ENCODE data around the gene PTPRM. TPM values are rescaled to one million over a fixed set of nuclear protein-coding genes. Genes with fewer than 3 reads are reported as not detected.
A peak's percentile ranks its signal among the peaks of the same experiment; 100 is the strongest.

Gene PTPRM
- polyA plus RNA-seq, 2 of the 4 experiments (the other 2 are of a cell fraction) = 44.5 to 199 TPM

DNA sequence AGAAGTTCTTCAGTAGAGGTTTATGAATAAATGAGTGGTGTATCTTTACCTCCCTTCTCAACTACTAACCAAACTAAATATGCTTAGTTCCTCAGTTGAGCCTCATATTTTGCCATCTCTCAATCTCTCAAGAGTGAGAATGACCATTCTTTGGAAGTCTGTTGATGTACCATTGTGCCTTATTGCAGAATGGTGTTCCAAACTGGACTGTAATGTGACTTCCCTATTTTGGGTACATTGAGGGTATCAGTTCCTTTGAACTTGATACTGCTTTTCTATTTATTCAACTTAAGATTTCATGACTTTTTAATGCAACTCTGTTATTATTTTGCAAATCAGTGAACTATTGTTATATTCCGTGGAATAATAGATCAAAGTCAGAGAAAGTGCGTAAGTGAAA lies 159.4 kb downstream of the PTPRM start:
- WGBS (ENCODE audit: missing lambda C conversion rate) = 92% methylated on average over 2 of the region's 2 CpGs
- ATAC-seq (no peak), FAIRE-seq (no peak), DNase-seq (ENCODE audit: low read depth in 1 of 2, low spot score in 1 of 2) (no peak)
- Histone ChIP-seq H3K27ac (no peak overlapping the region), H3K4me1 (peaks cover 28% of the 10 kb centered on the region; the same call in 2 of the 3 replicates), H3K4me3 (no peak overlapping the region), H3K9me3 (no peaks in the 10 kb centered on the region), H3K4me2 (no peak overlapping the region)
- no peak for TF ChIP-seq NR3C1 (IDR thresholded peaks at IDR 0.05)
- TF ChIP-seq KDM1A (IDR thresholded peaks at IDR 0.05; ENCODE audit: low read depth) = no peak
- no peak for TF ChIP-seq JUN (IDR thresholded peaks at IDR 0.05)
- TF ChIP-seq TP53 (CRISPR knock-in tag; IDR thresholded peaks at IDR 0.05) = no peak
- TF ChIP-seq NFE2L2 (conservative IDR thresholded peaks at IDR 0.05; ENCODE audit: low read length) = no peak
- TF ChIP-seq RARB (CRISPR knock-in tag; IDR thresholded peaks at IDR 0.05) = no peak
- TF ChIP-seq, protein P1, sequence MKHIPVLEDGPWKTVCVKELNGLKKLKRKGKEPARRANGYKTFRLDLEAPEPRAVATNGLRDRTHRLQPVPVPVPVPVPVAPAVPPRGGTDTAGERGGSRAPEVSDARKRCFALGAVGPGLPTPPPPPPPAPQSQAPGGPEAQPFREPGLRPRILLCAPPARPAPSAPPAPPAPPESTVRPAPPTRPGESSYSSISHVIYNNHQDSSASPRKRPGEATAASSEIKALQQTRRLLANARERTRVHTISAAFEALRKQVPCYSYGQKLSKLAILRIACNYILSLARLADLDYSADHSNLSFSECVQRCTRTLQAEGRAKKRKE (CRISPR knock-in tag; IDR thresholded peaks at IDR 0.05; ENCODE audit: low read depth) = no peak
- POLR2A ChIA-PET = no interaction called here
- CTCF ChIA-PET = no interaction called here

DNA sequence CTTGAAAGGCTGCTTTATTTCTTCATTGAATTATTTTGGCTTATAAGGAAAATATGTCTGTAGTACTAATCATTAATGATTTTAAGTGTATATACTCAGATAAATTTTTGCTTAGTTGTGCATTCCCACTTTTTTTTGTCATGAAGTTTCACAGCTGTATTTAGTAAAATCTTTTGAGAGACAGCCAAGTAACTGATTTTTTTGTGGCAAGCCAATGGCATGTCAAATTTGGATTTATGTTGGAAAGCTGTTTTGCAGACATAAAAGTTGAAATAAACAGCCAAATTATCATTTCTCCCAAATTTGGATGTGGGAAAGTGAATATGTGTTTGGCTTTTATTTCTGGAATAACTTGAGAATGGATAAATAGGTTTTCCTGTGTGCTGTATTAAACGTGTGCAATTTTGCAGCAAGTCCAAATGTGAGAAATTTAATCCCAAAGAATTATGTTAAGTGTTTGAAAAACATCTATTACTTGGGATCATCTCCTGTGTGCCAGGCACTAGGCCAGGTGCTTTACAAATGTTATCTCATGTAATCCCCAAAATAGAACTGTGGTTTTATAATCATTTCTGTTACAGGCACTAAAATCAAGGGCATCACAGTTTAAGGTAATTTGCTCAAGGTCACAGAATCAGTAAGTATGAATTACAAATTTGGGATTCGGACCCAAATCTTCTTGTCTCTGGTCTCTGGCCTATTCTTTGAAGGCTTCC lies 160.4 kb downstream of the PTPRM start:
- Histone ChIP-seq H3K4me2 (no peak overlapping the region), H3K4me1 (peaks cover 28% of the 10 kb centered on the region; the same call in 2 of the 3 replicates), H3K27ac (peak overlapping the region in 1 of 2 experiments; percentile 21; a peak in 1 of 6 replicates), H3K4me3 (no peak overlapping the region), H3K9me3 (no peaks in the 10 kb centered on the region)
- no peak for TF ChIP-seq CHD4 (IDR thresholded peaks at IDR 0.05; ENCODE audit: borderline replicate concordance)
- TF ChIP-seq ZC3H11A (IDR thresholded peaks at IDR 0.05) = no peak
- TF ChIP-seq EP300 (IDR thresholded peaks at IDR 0.05) = no peak
- no peak for TF ChIP-seq POLR2A (IDR thresholded peaks at IDR 0.05; ENCODE audit: low read length)
- TF ChIP-seq HOXA7 (CRISPR knock-in tag; IDR thresholded peaks at IDR 0.05) = no peak
- no peak for TF ChIP-seq ESRRA (IDR thresholded peaks at IDR 0.05; ENCODE audit: borderline replicate concordance, low read length)
- TF ChIP-seq RFX5 (IDR thresholded peaks at IDR 0.05) = no peak
- no peak for TF ChIP-seq RCOR1 (IDR thresholded peaks at IDR 0.05; ENCODE audit: low read depth, low read length)
- no peak for TF ChIP-seq JUNB (IDR thresholded peaks at IDR 0.05)
- no peak for TF ChIP-seq USF2 (IDR thresholded peaks at IDR 0.05)
- FAIRE-seq (no peak), DNase-seq (ENCODE audit: low read depth in 1 of 2, low spot score in 1 of 2) (no peak), ATAC-seq (no peak)
- CTCF ChIA-PET = no interaction called here
- 86% methylated on average over 2 of the region's 2 CpGs for WGBS (ENCODE audit: missing lambda C conversion rate)
- POLR2A ChIA-PET = no interaction called here

- H3K27ac ChIP-seq = peak overlapping the region; percentile 27 to 79
- ChIA-PET POLR2A (no interaction called here), CTCF (interaction anchor here (0.7 kb wide), 2 partner anchors 40 to 147 kb away, joined by 3 read pairs; no protein-coding TSS in a partner anchor)
- H3K4me3 ChIP-seq = no peak overlapping the region
- H3K4me2 ChIP-seq = no peak overlapping the region
- ATAC-seq (no peak), FAIRE-seq (no peak), DNase-seq (ENCODE audit: low read depth in 1 of 2, low spot score in 1 of 2) (no peak)
- TF ChIP-seq USF2 (IDR thresholded peaks at IDR 0.05) (no peak), HMGXB4 (CRISPR knock-in tag; IDR thresholded peaks at IDR 0.05; ENCODE audit: borderline replicate concordance) (no peak), RAD21 (conservative IDR thresholded peaks at IDR 0.05 in 1 of 2, IDR thresholded peaks at IDR 0.05 in 1 of 2) (no peak), NR3C1 (IDR thresholded peaks at IDR 0.05) (no peak), REST (IDR thresholded peaks at IDR 0.05) (no peak)
- TF ChIP-seq, protein P2, sequence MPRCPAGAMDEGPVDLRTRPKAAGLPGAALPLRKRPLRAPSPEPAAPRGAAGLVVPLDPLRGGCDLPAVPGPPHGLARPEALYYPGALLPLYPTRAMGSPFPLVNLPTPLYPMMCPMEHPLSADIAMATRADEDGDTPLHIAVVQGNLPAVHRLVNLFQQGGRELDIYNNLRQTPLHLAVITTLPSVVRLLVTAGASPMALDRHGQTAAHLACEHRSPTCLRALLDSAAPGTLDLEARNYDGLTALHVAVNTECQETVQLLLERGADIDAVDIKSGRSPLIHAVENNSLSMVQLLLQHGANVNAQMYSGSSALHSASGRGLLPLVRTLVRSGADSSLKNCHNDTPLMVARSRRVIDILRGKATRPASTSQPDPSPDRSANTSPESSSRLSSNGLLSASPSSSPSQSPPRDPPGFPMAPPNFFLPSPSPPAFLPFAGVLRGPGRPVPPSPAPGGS (IDR thresholded peaks at IDR 0.05) = no peak
- WGBS (ENCODE audit: missing lambda C conversion rate) = 96% methylated on average over 4 of the region's 4 CpGs
- H3K9me3 ChIP-seq = no peaks in the 10 kb centered on the region
- H3K4me1 ChIP-seq = peaks cover 25% of the 10 kb centered on the region; the same call in 2 of the 3 replicates
Measured at GRCh38 chr18:7728297-7728696, 161.2 kb downstream of the PTPRM start.
